ENCODE results near the gene ANOS1.

DNA sequence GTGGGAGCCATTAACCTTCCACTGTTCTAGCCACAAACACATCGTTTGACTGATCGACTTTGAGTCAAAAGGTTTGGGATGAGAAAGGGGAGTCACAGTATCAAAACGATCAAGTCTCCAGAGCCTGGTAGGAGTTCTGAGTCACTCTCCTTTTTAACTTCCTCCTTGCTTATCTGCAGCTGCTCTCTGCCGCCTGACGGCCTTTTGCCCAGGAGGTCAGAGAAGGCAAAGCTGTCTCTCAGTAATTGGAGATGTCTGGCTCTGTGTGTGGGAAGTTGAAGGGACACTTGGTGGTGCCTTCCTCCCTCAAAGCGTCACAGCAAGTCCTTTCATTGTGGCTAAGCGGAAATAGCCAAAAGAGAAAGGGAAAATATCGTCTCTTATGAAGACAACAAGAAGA lies 63.1 kb downstream of the ANOS1 start:
- TF ChIP-seq PATZ1 (CRISPR knock-in tag; IDR thresholded peaks at IDR 0.05; ENCODE audit: borderline replicate concordance): no peak
- no peak for TF ChIP-seq CREB5 (CRISPR knock-in tag; IDR thresholded peaks at IDR 0.05; ENCODE audit: low read depth)
- TF ChIP-seq, protein P1, sequence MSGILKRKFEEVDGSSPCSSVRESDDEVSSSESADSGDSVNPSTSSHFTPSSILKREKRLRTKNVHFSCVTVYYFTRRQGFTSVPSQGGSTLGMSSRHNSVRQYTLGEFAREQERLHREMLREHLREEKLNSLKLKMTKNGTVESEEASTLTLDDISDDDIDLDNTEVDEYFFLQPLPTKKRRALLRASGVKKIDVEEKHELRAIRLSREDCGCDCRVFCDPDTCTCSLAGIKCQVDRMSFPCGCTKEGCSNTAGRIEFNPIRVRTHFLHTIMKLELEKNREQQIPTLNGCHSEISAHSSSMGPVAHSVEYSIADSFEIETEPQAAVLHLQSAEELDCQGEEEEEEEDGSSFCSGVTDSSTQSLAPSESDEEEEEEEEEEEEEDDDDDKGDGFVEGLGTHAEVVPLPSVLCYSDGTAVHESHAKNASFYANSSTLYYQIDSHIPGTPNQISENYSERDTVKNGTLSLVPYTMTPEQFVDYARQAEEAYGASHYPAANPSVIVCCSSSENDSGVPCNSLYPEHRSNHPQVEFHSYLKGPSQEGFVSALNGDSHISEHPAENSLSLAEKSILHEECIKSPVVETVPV (CRISPR knock-in tag; IDR thresholded peaks at IDR 0.05): no peak
- TF ChIP-seq ZNF8 (CRISPR knock-in tag; IDR thresholded peaks at IDR 0.05): no peak
- TF ChIP-seq ZNF70 (CRISPR knock-in tag; IDR thresholded peaks at IDR 0.05): no peak
- TF ChIP-seq OSR1 (CRISPR knock-in tag; IDR thresholded peaks at IDR 0.05): no peak
- no peak for TF ChIP-seq TOX (CRISPR knock-in tag; IDR thresholded peaks at IDR 0.05; ENCODE audit: borderline replicate concordance)
- TF ChIP-seq ISL1 (CRISPR knock-in tag; IDR thresholded peaks at IDR 0.05): no peak
- TF ChIP-seq ZC3H10 (CRISPR knock-in tag; IDR thresholded peaks at IDR 0.05): no peak
- TF ChIP-seq GLIS3 (CRISPR knock-in tag; IDR thresholded peaks at IDR 0.05): no peak
- no peak for TF ChIP-seq ARNTL (CRISPR knock-in tag; IDR thresholded peaks at IDR 0.05; ENCODE audit: borderline replicate concordance, low read depth)
- no peak for TF ChIP-seq BACH2 (CRISPR knock-in tag; IDR thresholded peaks at IDR 0.05; ENCODE audit: borderline replicate concordance)

Data from SK-N-SH treated with all-trans-retinoic acid at 6 μM for 48 hours (cell line).